Central memory CD4-positive, alpha-beta T cell (primary cell): ENCODE data around the gene KCNT2.
"Not testable (repeated sequence)": the region's sequence is repeated elsewhere in the genome, so short reads cannot be mapped to it uniquely, and the experiment has no call there.

Source experiments
- DNase-seq: peaks from one replicate; pipeline ENCODE4 v3.0.0; 2022

Gene KCNT2

DNA sequence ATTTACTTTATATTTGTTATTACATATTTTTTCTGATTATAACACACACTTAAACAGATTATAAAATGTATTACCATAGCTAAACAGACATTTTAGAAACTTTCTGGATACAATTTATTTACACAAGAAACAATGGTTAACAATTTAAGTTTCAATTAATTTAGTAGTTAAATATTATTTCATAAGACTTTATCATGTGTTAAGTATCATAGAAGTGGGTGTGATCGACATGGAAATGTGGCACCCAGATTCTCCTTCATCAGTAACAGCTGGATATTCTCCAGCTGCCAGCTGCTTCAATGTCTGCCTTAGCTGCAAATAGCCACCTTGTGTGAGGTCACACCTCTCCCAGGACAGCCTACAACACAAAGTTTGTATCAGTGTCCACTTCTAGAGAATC, 97.8 kb downstream of the KCNT2 start:
- no peak for DNase-seq

- not testable (repeated sequence) for DNase-seq
Observed at GRCh38 chr1:196504224-196504623, 104.0 kb downstream of the KCNT2 start.

GRCh38 chr1:196502437-196502836, 105.8 kb downstream of the KCNT2 start:
- no peak for DNase-seq

DNA sequence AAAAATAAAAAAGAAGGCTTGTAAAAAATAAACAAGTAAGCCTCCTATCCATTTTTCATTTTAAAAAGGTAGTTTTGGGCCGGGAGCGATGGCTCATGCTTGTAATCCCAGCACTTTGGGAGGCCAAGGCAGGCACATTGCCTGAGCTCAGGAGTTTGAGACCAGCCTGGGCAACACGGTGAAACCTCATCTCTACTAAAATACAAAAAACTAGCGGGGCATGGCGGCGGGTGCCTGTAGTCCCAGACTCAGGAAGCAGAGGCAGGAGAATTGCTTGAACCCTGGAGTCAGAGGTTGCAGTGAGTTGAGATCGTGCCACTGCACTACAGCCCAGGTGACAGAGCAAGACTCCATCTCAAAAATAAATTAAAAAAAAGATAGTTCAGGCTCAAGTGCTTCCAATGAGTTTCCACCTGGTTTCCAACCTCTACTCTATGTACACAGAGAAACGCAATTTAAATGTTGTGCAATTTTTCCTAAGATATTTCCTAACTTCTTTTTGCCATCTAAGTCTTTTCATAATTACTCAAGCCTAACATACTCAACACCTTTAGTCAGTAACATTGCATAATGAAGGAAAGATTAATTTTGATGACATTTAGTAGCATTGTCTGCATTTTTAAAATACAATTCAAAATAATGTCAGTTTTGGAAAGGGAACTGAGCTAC, 106.3 kb downstream of the KCNT2 start:
- DNase-seq: no peak

- no peak for DNase-seq
Observed at GRCh38 chr1:196497817-196498216, 110.4 kb downstream of the KCNT2 start.

DNA sequence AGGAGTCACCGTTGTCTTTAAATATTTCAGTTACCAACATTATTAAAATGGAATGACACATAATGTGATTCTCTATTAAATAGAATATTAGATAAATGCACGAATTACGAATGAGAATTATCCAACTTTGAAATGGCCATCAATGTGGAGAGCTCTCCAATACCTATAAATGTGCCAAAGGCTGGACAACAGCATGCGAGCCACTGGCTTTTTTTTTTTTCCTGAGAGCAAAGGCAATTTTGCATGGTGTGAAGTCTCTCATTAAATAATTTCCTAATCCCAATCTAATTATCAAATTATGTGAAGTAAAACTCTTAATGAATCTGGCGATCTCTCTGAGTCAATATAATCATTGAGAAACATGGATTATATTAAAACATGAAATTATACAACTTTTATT, 113.5 kb downstream of the KCNT2 start:
- DNase-seq: no peak

- no peak for DNase-seq
Observed at GRCh38 chr1:196493881-196494280, 114.4 kb downstream of the KCNT2 start.

- no peak for DNase-seq
Observed at GRCh38 chr1:196488579-196488978, 119.7 kb downstream of the KCNT2 start.

DNA sequence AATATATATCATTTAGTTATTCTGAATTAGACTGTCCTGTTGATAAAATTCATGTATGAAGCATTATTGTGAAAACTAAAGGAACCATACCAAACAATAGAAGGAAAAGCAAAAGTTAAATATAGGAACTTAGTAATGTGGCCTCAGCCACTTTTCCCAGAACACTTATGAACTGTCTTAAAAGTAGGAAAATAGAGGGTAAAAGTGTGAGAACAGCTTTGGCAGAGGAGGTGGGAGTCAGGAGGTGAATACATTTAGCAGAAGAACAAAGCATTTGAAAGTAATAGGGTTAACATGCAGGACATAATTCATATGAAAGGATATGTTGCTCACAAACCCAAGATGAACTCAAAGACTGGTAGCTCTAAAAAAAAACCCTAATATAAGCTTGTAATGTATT, 121.9 kb downstream of the KCNT2 start:
- DNase-seq: no peak

DNA sequence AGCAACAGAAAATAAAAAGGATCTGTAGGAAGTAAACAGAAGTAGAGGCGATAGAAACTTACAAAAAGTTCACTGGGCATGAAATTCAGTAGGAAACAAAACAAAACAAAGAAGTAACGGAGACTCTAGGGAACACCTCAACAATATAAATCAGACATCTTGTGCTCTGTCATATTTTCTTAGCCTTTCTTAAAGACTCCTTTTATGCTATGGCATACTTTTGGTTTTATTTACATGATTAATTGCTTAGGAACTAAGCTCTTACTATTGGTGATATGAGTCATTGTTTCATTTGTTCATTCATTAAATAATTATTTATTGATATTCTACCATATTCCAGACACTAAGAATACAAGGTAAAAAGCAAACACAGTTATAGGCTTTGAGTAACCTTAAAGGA, 126.6 kb downstream of the KCNT2 start:
- no peak for DNase-seq

- no peak for DNase-seq
Observed at GRCh38 chr1:196477262-196477661, 131.0 kb downstream of the KCNT2 start.

GRCh38 chr1:196467230-196467925, 140.9 kb downstream of the KCNT2 start:
- DNase-seq: no peak

DNA sequence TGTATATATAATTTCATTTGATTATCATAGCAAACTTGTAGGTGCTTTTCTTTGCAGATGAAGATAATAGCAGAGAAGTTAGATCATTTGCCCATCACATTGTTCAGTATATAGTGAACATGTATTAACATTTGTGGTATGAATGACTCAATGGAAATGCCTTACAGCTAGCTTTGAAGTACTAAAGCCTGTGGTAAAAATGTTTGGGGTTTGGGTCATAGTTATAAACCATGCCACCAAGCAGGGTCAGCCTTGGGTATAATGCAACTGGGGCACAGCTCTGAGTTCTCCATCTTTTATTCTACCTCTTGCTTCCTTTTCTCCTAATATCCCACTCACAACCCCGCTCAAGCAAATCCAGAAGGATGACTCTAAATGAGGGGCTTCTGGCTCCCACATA, 141.6 kb downstream of the KCNT2 start:
- DNase-seq: no peak

GRCh38 chr1:196466166-196466565, 142.1 kb downstream of the KCNT2 start:
- DNase-seq: no peak

- no peak for DNase-seq
Observed at GRCh38 chr1:196464480-196464941, 143.7 kb downstream of the KCNT2 start.

DNA sequence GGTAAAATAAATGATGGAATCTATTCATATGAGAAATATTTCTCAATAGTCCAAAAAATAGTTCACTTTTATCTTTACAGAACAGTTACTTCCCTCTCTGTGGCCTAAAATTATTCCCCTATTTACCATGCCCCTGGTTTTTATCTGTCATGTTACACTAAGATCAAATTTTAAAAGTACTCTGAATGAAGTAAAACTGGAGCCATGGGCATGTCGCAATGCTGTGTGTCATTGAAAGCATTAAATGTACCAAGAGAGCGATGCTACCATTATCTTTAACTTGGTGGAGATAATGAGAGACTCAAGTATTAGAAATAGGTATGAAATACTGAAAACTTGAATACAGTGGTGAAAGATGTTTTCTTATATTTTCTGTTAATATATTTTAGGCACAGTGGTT, 146.2 kb downstream of the KCNT2 start:
- DNase-seq: no peak

DNA sequence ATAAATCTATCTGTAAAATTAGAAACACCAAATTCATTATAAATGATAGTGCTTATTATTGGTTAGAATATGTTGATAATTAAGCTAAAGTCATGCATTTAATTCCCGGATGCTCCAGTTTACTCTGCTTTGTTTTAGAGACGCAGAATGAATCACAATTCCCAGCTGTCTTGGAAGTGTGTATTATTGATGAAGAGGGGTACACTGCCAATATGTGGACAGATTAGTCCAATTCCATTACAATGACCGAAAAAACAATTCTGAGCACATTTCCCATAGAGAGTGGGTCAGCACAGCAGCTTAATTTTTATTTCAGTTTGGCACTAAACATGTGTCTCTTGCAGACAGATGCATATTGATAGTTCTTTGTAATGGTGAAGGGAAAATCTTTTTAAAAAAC, 146.7 kb downstream of the KCNT2 start:
- no peak for DNase-seq

DNA sequence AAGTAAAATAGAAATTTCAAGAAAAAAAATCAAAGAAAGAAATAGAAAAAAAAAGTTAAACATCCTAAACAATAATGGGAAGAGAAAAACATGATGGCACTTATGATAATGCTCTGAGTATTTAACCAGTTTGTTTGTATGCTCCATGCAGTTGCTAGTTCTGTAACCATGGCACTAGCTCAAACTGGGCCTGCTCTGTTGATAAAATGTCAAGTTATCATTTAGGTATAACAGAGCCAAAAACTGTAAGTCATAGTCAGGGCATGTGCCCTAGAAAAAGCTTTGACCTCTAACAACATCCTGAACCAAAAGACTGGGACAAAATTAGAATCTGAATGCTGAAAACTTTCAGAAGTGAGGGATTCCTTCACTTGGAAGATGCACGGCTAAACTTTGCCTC, 148.9 kb downstream of the KCNT2 start:
- no peak for DNase-seq

GRCh38 chr1:196454792-196455191, 153.4 kb downstream of the KCNT2 start:
- no peak for DNase-seq

- no peak for DNase-seq
Observed at GRCh38 chr1:196451103-196451502, 157.1 kb downstream of the KCNT2 start.

GRCh38 chr1:196450143-196451095, 157.8 kb downstream of the KCNT2 start:
- DNase-seq: no peak

DNA sequence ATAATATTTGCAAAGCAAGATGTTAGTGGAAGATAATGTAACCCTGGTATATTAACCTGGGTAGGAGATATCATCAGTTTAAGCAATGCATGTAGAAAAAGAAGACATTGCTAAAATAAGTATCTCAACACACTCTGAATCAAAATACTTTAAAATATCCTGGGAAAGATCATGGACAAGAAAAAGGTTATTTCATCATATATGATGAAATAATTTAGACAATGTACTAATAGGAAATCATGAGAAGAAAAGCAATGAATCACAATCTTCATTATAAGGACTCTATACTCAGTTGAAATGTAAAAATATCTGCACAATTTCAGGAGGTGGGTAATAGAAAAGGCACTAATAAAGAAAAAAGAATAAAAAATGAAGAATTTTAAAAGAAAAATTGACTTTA, 158.8 kb downstream of the KCNT2 start:
- DNase-seq: no peak

DNA sequence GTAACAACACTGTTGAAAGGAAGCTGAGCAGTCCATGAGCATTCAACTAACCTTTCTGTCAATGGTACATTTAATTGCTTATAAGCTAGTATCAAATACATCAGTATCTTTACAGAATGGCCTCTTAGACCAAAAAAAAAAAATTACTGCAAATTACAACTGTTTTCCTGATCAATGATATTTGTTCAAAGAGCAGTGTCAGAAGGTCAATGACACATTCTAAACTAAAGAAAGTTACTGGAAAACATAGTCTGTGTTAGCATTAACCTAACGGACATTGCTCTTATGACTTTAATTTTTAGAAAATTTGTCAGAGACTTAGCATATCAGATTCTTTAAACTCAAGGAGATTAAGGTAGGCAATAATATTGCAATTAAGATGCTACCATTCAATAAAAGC, 162.5 kb downstream of the KCNT2 start:
- no peak for DNase-seq

GRCh38 chr1:196444634-196445033, 163.6 kb downstream of the KCNT2 start:
- DNase-seq: no peak
